ENCODE results near the gene FADS6. TPM values are rescaled to one million over a fixed set of nuclear protein-coding genes. Genes with fewer than 3 reads are reported as not detected.
A peak's percentile ranks its signal among the peaks of the same experiment; 100 is the strongest.

The FADS6 gene
- total and polyA plus RNA-seq, 2 experiments from 2014 or later, result 0.42 to 0.73 TPM

GRCh38 chr17:74872313-74873036 lies 21.0 kb downstream of the FADS6 start, which contains the start of gene FDXR:
FDXR (minus strand) TSS chr17:74872994; CDS start chr17:74872944, 50 bp downstream.
- Histone ChIP-seq H2AFZ (peak within 1 kb of the TSS; percentile 93; the same call in 1 of the 2 replicates), H3K4me1 (ENCODE audit: insufficient read depth) (peaks cover 9% of the 10 kb centered on the region; the same call in 1 of the 2 replicates), H3K4me3 (peak within 1 kb of the TSS; percentile 95), H3K79me2 (replicated peaks; ENCODE audit: insufficient read depth) (no peaks in the 10 kb centered on the region), H3K9me2 (ENCODE audit: insufficient read depth) (no peaks in the 10 kb centered on the region), H3K27ac (ENCODE audit: low read depth) (peak within 1 kb of the TSS; percentile 73), H3K4me2 (peak within 1 kb of the TSS; percentile 99), H3K27me3 (ENCODE audit: insufficient read depth) (0 out of 2 replicates have a peak, but pooled peaks cover 7% of the 10 kb centered on the region), H3F3A (replicated peaks; ENCODE audit: low read depth) (0 out of 2 replicates have a peak, but pooled peaks cover 4% of the 10 kb centered on the region), H3K36me3 (ENCODE audit: insufficient read depth) (no peaks in the 10 kb centered on the region), H4K20me1 (replicated peaks; ENCODE audit: insufficient read depth) (peaks cover 3% of the 10 kb centered on the region; the same call in 1 of the 2 replicates)
- peak within 1 kb of the TSS; percentile 91 for H3K4me3 Mint-ChIP-seq
- H3K27ac Mint-ChIP-seq, result peak within 1 kb of the TSS; percentile 94
- no peak for TF ChIP-seq NANOG (IDR thresholded peaks at IDR 0.05; ENCODE audit: borderline replicate concordance)
- peak; percentile 96 for TF ChIP-seq POLR2AphosphoS5 (IDR thresholded peaks at IDR 0.05; ENCODE audit: low read depth)
- TF ChIP-seq ZNF331 (CRISPR knock-in tag; IDR thresholded peaks at IDR 0.05; ENCODE audit: low read depth), result no peak
- TF ChIP-seq, protein P1, sequence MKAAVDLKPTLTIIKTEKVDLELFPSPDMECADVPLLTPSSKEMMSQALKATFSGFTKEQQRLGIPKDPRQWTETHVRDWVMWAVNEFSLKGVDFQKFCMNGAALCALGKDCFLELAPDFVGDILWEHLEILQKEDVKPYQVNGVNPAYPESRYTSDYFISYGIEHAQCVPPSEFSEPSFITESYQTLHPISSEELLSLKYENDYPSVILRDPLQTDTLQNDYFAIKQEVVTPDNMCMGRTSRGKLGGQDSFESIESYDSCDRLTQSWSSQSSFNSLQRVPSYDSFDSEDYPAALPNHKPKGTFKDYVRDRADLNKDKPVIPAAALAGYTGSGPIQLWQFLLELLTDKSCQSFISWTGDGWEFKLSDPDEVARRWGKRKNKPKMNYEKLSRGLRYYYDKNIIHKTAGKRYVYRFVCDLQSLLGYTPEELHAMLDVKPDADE (IDR thresholded peaks at IDR 0.05), result no peak
- peaks cover 23% of the 10 kb centered on the region for H3K27me3 Mint-ChIP-seq (ENCODE audit: insufficient read depth, low read depth, poor library complexity)
- peaks cover 6% of the 10 kb centered on the region; the same call in 1 of the 3 replicates for H3K36me3 Mint-ChIP-seq (ENCODE audit: low read depth)
- peaks cover 2% of the 10 kb centered on the region; the same call in 1 of the 3 replicates for H3K9me3 Mint-ChIP-seq
- ATAC-seq (peak; percentile 81), DNase-seq (ENCODE audit: low spot score) (no peak)
- peaks cover 24% of the 10 kb centered on the region for H3K4me1 Mint-ChIP-seq

DNA sequence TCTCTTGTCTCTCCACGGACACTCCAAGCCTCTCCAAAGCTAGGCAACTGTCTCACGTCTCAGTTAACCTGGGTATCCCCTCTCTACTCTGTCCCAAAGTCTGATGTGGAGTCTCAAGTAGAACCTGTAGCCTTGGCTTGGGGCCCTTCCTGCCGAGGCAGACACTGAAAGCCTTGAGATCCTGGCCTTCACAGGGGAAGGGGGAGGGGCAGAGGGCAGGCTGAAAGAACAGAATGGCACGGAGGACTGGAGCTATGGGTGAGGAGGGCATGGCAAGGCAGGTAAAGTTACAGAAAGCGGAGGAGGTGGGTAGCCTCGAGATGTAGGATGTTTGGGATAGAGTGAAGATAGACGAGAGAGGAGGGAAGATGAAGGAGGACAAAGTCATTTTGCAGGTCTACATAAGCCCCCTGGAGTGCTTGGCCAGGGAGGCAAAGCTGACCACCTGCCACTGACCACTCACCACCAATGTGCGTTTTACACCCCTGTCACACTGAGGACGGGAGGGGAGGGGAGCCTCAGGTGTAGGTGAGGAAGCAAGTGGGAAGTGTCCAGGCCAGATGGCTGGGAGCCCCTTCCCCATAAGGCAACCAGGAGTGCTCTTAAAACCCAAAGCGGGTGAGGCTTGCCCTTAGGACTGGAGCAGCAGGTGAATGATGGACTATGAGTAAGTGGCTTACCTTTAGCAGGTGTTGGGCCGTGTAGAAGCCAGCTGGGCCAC lies 21.9 kb downstream of the FADS6 start:
- Histone ChIP-seq H3K27me3 (ENCODE audit: insufficient read depth) (0 out of 2 replicates have a peak, but pooled peaks cover 7% of the 10 kb centered on the region), H3K9me2 (ENCODE audit: insufficient read depth) (no peaks in the 10 kb centered on the region), H4K20me1 (replicated peaks; ENCODE audit: insufficient read depth) (peaks cover 3% of the 10 kb centered on the region; the same call in 1 of the 2 replicates), H2AFZ (no peak overlapping the region), H3F3A (replicated peaks; ENCODE audit: low read depth) (0 out of 2 replicates have a peak, but pooled peaks cover 4% of the 10 kb centered on the region), H3K27ac (ENCODE audit: low read depth) (no peak overlapping the region), H3K4me3 (peak overlapping the region; percentile 95), H3K36me3 (ENCODE audit: insufficient read depth) (no peaks in the 10 kb centered on the region), H3K4me2 (peak overlapping the region; percentile 99), H3K4me1 (ENCODE audit: insufficient read depth) (peaks cover 9% of the 10 kb centered on the region; the same call in 1 of the 2 replicates), H3K79me2 (replicated peaks; ENCODE audit: insufficient read depth) (no peaks in the 10 kb centered on the region)
- peak overlapping the region; percentile 91 for H3K4me3 Mint-ChIP-seq
- H3K27me3 Mint-ChIP-seq (ENCODE audit: insufficient read depth, low read depth, poor library complexity), result peaks cover 23% of the 10 kb centered on the region
- ATAC-seq (no peak), DNase-seq (ENCODE audit: low spot score) (no peak)
- peaks cover 6% of the 10 kb centered on the region; the same call in 1 of the 3 replicates for H3K36me3 Mint-ChIP-seq (ENCODE audit: low read depth)
- H3K27ac Mint-ChIP-seq, result no peak overlapping the region
- peaks cover 2% of the 10 kb centered on the region; the same call in 1 of the 3 replicates for H3K9me3 Mint-ChIP-seq
- H3K4me1 Mint-ChIP-seq, result peaks cover 24% of the 10 kb centered on the region
- no peak for TF ChIP-seq EZH2phosphoT487 (IDR thresholded peaks at IDR 0.05; ENCODE audit: unreplicated experiment)
- TF ChIP-seq, protein P2, sequence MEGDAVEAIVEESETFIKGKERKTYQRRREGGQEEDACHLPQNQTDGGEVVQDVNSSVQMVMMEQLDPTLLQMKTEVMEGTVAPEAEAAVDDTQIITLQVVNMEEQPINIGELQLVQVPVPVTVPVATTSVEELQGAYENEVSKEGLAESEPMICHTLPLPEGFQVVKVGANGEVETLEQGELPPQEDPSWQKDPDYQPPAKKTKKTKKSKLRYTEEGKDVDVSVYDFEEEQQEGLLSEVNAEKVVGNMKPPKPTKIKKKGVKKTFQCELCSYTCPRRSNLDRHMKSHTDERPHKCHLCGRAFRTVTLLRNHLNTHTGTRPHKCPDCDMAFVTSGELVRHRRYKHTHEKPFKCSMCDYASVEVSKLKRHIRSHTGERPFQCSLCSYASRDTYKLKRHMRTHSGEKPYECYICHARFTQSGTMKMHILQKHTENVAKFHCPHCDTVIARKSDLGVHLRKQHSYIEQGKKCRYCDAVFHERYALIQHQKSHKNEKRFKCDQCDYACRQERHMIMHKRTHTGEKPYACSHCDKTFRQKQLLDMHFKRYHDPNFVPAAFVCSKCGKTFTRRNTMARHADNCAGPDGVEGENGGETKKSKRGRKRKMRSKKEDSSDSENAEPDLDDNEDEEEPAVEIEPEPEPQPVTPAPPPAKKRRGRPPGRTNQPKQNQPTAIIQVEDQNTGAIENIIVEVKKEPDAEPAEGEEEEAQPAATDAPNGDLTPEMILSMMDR (conservative IDR thresholded peaks at IDR 0.05; ENCODE audit: low read depth in 2 of 2), result no peak
- no peak for TF ChIP-seq ZNF114 (CRISPR knock-in tag; IDR thresholded peaks at IDR 0.05)
- no peak for TF ChIP-seq STAT1 (IDR thresholded peaks at IDR 0.05; ENCODE audit: unreplicated experiment)
- TF ChIP-seq CREB1 (CRISPR knock-in tag; IDR thresholded peaks at IDR 0.05; ENCODE audit: low read depth), result no peak
- TF ChIP-seq, protein P1 (IDR thresholded peaks at IDR 0.05), result no peak
- TF ChIP-seq NANOG (IDR thresholded peaks at IDR 0.05; ENCODE audit: borderline replicate concordance), result no peak
- TF ChIP-seq, protein P3, sequence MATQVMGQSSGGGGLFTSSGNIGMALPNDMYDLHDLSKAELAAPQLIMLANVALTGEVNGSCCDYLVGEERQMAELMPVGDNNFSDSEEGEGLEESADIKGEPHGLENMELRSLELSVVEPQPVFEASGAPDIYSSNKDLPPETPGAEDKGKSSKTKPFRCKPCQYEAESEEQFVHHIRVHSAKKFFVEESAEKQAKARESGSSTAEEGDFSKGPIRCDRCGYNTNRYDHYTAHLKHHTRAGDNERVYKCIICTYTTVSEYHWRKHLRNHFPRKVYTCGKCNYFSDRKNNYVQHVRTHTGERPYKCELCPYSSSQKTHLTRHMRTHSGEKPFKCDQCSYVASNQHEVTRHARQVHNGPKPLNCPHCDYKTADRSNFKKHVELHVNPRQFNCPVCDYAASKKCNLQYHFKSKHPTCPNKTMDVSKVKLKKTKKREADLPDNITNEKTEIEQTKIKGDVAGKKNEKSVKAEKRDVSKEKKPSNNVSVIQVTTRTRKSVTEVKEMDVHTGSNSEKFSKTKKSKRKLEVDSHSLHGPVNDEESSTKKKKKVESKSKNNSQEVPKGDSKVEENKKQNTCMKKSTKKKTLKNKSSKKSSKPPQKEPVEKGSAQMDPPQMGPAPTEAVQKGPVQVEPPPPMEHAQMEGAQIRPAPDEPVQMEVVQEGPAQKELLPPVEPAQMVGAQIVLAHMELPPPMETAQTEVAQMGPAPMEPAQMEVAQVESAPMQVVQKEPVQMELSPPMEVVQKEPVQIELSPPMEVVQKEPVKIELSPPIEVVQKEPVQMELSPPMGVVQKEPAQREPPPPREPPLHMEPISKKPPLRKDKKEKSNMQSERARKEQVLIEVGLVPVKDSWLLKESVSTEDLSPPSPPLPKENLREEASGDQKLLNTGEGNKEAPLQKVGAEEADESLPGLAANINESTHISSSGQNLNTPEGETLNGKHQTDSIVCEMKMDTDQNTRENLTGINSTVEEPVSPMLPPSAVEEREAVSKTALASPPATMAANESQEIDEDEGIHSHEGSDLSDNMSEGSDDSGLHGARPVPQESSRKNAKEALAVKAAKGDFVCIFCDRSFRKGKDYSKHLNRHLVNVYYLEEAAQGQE (IDR thresholded peaks at IDR 0.05; ENCODE audit: unreplicated experiment), result no peak

All from GM23338 (cell line).